HepG2 (cell line): Measurements from ENCODE around the gene CARHSP1. TPM values are rescaled to one million over a fixed set of nuclear protein-coding genes. Genes with fewer than 3 reads are reported as not detected.

Experiments used
- AGO2 ChIP-seq: fragments of 200-400 bp; formaldehyde crosslinking; optimal IDR thresholded peaks from 2 replicates; pipeline ENCODE3; 2017; ENCODE audit warnings: mild to moderate bottlenecking, low read depth, low read length, moderate library complexity
- GLMP ChIP-seq: sonication (generic); formaldehyde crosslinking; IDR thresholded peaks from 2 replicates; pipeline ENCODE4 v1.9.0; 2021; ENCODE audit warnings: missing genetic modification reagents, mild to moderate bottlenecking, borderline replicate concordance
- HHEX ChIP-seq: IDR thresholded peaks from 2 replicates; pipeline ENCODE4 v1.6.1; 2016; ENCODE audit warnings: control low read depth
- HNRNPH1 ChIP-seq: fragments of 200-400 bp; formaldehyde crosslinking; optimal IDR thresholded peaks from 2 replicates; pipeline ENCODE3; 2017; ENCODE audit warnings: mild to moderate bottlenecking, low read depth, low read length
- HNRNPK ChIP-seq: fragments of 200-400 bp; formaldehyde crosslinking; IDR thresholded peaks from 2 replicates; pipeline ENCODE4 v1.6.1; 2018; ENCODE audit warnings: low read length, low read depth, moderate library complexity, mild to moderate bottlenecking; ENCODE audit not compliant: poor library complexity, severe bottlenecking
- KMT2A ChIP-seq: sonication (generic); formaldehyde crosslinking; IDR thresholded peaks from 2 replicates; pipeline ENCODE4 v1.4.0; 2020; ENCODE audit warnings: missing genetic modification reagents
- NAIF1 ChIP-seq: sonication (generic); formaldehyde crosslinking; IDR thresholded peaks from 2 replicates; pipeline ENCODE4 v1.5.0; 2020; ENCODE audit warnings: mild to moderate bottlenecking, missing genetic modification reagents, borderline replicate concordance
- NFE2L2 ChIP-seq: fragments of 150-350 bp; IDR thresholded peaks from 2 replicates; pipeline ENCODE4 v1.6.1; 2014; ENCODE audit warnings: low read length
- NFRKB ChIP-seq: fragments of 450-650 bp; IDR thresholded peaks from 2 replicates; pipeline ENCODE4 v1.6.1; 2017
- POLR2A ChIP-seq, 2 experiments: IDR thresholded peaks; 2 replicates each; pipeline ENCODE4 v1.6.1; 2011; ENCODE audit warnings: low read depth in 2 of 2, low read length in 2 of 2, mild to moderate bottlenecking in 1 of 2, moderate library complexity in 1 of 2; ENCODE audit not compliant: insufficient read depth in 1 of 2
- RBFOX2 ChIP-seq: fragments of 200-400 bp; formaldehyde crosslinking; IDR thresholded peaks from 2 replicates; pipeline ENCODE4 v1.6.1; 2017; ENCODE audit warnings: low read depth, mild to moderate bottlenecking, low read length
- RFXAP ChIP-seq: sonication (generic); formaldehyde crosslinking; IDR thresholded peaks from 2 replicates; pipeline ENCODE4 v1.4.0; 2020; ENCODE audit warnings: missing genetic modification reagents, borderline replicate concordance
- RXRA ChIP-seq: sonication (generic); formaldehyde crosslinking; IDR thresholded peaks from 2 replicates; pipeline ENCODE4 v1.5.1; 2020; ENCODE audit warnings: missing genetic modification reagents
- TRAFD1 ChIP-seq: sonication (generic); formaldehyde crosslinking; IDR thresholded peaks from 2 replicates; pipeline ENCODE4 v1.5.1; 2020; ENCODE audit warnings: missing genetic modification reagents, mild to moderate bottlenecking, borderline replicate concordance
- ZNF263 ChIP-seq: sonication (generic); formaldehyde crosslinking; IDR thresholded peaks from 2 replicates; pipeline ENCODE4 v1.4.0; 2020; ENCODE audit warnings: missing genetic modification reagents
- ZNF577 ChIP-seq: sonication (generic); formaldehyde crosslinking; IDR thresholded peaks from 2 replicates; pipeline ENCODE4 v1.4.0; 2020; ENCODE audit warnings: mild to moderate bottlenecking, low read depth, missing genetic modification reagents, borderline replicate concordance
- ZNF710 ChIP-seq: sonication (generic); formaldehyde crosslinking; IDR thresholded peaks from 2 replicates; pipeline ENCODE4 v1.5.0; 2020; ENCODE audit warnings: mild to moderate bottlenecking, missing genetic modification reagents, borderline replicate concordance
- ZNF749 ChIP-seq: sonication (generic); formaldehyde crosslinking; IDR thresholded peaks from 2 replicates; pipeline ENCODE4 v1.8.0; 2022; ENCODE audit warnings: mild to moderate bottlenecking, missing genetic modification reagents, moderate library complexity, borderline replicate concordance
- ZSCAN22 ChIP-seq: sonication (generic); formaldehyde crosslinking; IDR thresholded peaks from 2 replicates; pipeline ENCODE4 v1.4.0; 2020; ENCODE audit warnings: mild to moderate bottlenecking, missing genetic modification reagents
- ZXDC ChIP-seq: sonication (generic); formaldehyde crosslinking; IDR thresholded peaks from 2 replicates; pipeline ENCODE4 v1.5.0; 2020; ENCODE audit warnings: mild to moderate bottlenecking, missing genetic modification reagents
- polyA plus RNA-seq, 8 experiments: library from polyadenylated mRNA; depleted of rRNA in 3 of 8; stranded (reverse) in 7 of 8; unstranded in 1 of 8; fragments of >200 nt; fragmentation: Illumina TruSeq in 4 of 8; extraction: Trizol in 4 of 8; gene quantifications; 2 replicates each; pipeline versions ENCODE4 v1.2.1 to v1.2.3, GENCODE V29; 2011 to 2016; ENCODE audit warnings: low read depth in 4 of 8, missing spikeins in 1 of 8, mixed read lengths in 1 of 8; ENCODE audit not compliant: insufficient read depth in 1 of 8
- total RNA-seq, 5 experiments: library from RNA; depleted of rRNA; stranded (reverse); fragments of >200 nt; fragmentation: Illumina TruSeq; extraction: Trizol; gene quantifications; 2 replicates each; pipeline ENCODE4 v1.2.3, GENCODE V29; 2016; ENCODE audit warnings: low read depth in 1 of 5
- TF ChIP-seq, protein P1 (sequence below): IDR thresholded peaks from 2 replicates; pipeline ENCODE4 v1.6.1; 2016

CARHSP1 gene
- total and polyA plus RNA-seq, 2 of the 13 experiments (the other 11 are each of a cell fraction or from before 2014, with no cell fraction given): 173 to 345 TPM

DNA sequence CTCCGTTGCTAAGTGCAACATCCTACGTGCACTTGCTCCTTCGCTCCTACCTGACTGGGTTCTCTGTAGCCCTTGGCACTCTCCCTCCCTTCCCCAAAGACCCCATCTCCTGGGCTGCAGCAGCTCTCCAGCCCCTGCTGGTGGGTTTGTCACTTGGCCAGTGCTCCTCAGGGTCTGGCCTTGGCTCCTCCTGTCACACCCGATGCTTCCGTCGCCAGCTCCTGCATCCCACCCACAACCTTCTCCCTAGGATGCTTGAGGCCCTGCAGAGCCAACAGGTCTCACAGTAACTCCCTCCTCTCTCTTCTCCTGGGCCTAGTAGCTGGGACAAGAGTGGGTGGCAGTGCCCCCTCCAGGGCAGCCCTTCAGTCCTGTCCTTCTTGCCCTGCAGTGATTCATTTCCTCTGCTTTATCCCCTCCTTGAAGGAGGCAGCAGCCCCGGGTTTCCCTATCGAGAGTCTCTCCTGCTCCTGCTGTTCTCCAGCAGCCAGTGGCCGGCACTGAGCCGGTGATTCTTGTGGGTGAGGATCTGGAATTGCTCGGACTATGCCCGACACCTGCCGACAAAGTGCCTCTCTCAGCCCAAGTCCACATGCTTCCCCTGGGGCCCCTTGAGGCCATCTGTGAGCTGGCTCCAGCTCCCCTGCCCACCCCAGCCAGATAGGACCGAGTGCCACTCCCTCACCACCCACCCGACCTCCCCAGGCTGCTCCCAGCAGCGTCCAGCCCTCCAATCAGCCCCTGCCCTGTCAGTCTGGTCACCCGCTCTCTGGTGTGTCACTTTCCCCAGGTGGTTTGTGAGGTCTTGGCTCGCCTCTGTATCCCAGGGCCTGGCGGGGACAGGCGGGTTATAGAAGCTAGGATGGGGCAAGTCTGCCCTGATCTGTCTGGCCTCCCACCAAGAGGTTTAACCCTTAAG lies 17.1 kb upstream of the CARHSP1 start (continued):
- TF ChIP-seq TRAFD1 (CRISPR knock-in tag) (no peak), HHEX (CRISPR knock-in tag) (no peak), RXRA (CRISPR knock-in tag) (0 out of 2 replicates have a peak, but pooled peaks have one; percentile 19), POLR2A (IDR thresholded peaks at IDR 0.05; ENCODE audit: insufficient read depth in 1 of 2, low read depth in 2 of 2, low read length in 2 of 2) (peak in 1 of 2 experiments; percentile 33; a peak in 1 of 4 replicates), ZNF749 (CRISPR knock-in tag) (0 out of 2 replicates have a peak, but pooled peaks have one; percentile 64), AGO2 (peak; percentile 98), NAIF1 (no peak), ZNF710 (CRISPR knock-in tag) (no peak), ZXDC (CRISPR knock-in tag) (no peak), RFXAP (CRISPR knock-in tag) (no peak), KMT2A (CRISPR knock-in tag) (0 out of 2 replicates have a peak, but pooled peaks have one; percentile 37), NFE2L2 (no peak), ZNF263 (peak; percentile 30; the same call in 1 of the 2 replicates), RBFOX2 (no peak), HNRNPK (no peak), HNRNPH1 (peak; percentile 80), ZNF577 (CRISPR knock-in tag) (no peak), NFRKB (no peak), GLMP (no peak), ZSCAN22 (no peak)
- TF ChIP-seq, protein P1, sequence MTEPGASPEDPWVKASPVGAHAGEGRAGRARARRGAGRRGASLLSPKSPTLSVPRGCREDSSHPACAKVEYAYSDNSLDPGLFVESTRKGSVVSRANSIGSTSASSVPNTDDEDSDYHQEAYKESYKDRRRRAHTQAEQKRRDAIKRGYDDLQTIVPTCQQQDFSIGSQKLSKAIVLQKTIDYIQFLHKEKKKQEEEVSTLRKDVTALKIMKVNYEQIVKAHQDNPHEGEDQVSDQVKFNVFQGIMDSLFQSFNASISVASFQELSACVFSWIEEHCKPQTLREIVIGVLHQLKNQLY: no peak
